SH-SY5Y (cell line): ENCODE results near the gene NBAS.

Experiments used
- GATA2 ChIP-seq: IDR thresholded peaks from 2 replicates; pipeline ENCODE4 v1.6.1; 2011; ENCODE audit warnings: mild to moderate bottlenecking, low read depth, low read length
- GATA3 ChIP-seq: IDR thresholded peaks from 2 replicates; pipeline ENCODE4 v1.6.1; 2011; ENCODE audit warnings: low read depth, mild to moderate bottlenecking, low read length, moderate library complexity

- no peak for TF ChIP-seq GATA3
- no peak for TF ChIP-seq GATA2
These were observed 301.8 kb downstream of the NBAS start for GRCh38 chr2:15259356-15259756.
